ENCODE data around the gene PAGR1. TPM values are rescaled to one million over a fixed set of nuclear protein-coding genes. Genes with fewer than 3 reads are reported as not detected.
A peak's percentile ranks its signal among the peaks of the same experiment; 100 is the strongest.
"Not testable (repeated sequence)": the region's sequence is repeated elsewhere in the genome, so short reads cannot be mapped to it uniquely, and the experiment has no call there.

PAGR1 gene
- total RNA-seq, 2 experiments from 2014 or later, result 20.6 to 25.6 TPM

DNA sequence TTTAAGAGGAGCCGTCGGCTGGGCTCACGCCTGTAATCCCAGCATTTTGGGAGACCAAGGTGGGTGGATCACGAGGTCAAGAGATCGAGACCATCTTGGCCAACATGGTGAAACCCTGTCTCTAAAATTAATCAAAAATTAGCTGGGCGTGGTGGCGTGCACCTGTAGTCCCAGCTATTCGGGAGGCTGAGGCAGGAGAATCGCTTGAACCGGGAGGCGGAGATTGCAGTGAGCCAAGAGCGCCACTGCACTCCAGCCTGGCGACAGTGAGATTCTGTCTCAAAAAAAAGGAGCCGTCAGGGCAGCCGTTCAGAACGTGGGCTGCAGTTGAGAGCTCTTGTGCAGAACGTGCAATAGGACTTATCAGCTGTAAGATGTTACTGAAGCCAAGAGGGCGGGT, 22.8 kb upstream of the PAGR1 start:
- ChIA-PET CTCF (interaction anchor here (1.5 to 2.9 kb wide), 3 partner anchors 8 to 93 kb away, joined by 5 to 14 read pairs (median 7); no protein-coding TSS in a partner anchor), POLR2A (interaction anchor here (0.5 to 0.7 kb wide), 2 partner anchors 61 to 131 kb away, joined by 4 read pairs; no protein-coding TSS in a partner anchor)
- H3K9me3 Mint-ChIP-seq (ENCODE audit: low read depth); H3K4me3 Mint-ChIP-seq; intact Hi-C loops (cut with DNase I, micrococcal nuclease); H3K27ac Mint-ChIP-seq; H3K27me3 Mint-ChIP-seq; ATAC-seq; DNase-seq: not testable (repeated sequence)
- peaks cover 26% of the 10 kb centered on the region for H3K4me1 Mint-ChIP-seq
- peaks cover 57% of the 10 kb centered on the region for H3K36me3 Mint-ChIP-seq (ENCODE audit: low read depth)

DNA sequence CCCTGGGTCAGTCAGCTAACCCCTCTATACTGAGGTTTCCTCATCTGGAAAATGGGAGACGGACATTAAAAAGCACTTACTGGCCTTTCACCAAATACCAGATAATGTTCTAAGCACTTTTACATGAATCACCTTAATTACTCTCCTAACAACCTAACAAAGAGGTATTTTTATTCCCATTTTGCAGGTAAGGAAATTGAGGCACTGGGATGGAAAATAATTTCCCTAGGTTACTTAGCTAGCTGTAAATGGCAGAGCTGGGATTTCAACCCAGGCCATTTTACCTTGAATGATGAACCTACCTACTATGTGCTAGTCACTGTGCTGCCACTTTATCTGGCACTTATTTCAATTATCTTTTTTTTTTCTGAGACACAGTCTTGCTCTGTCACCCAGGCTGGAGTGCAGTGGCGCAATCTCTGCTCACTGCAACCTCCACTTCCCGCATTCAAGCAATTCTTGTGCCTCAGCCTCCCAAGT, 21.7 kb upstream of the PAGR1 start:
- Mint-ChIP-seq H3K9me3 (ENCODE audit: low read depth) (no peaks in the 10 kb centered on the region), H3K27me3 (no peaks in the 10 kb centered on the region), H3K4me3 (no peak overlapping the region), H3K36me3 (ENCODE audit: low read depth) (peaks cover 68% of the 10 kb centered on the region), H3K27ac (no peak overlapping the region), H3K4me1 (peaks cover 26% of the 10 kb centered on the region)
- ChIA-PET POLR2A (interaction anchor here (0.6 to 0.7 kb wide), 3 partner anchors 38 to 248 kb away, joined by 3 to 6 read pairs (median 5); no protein-coding TSS in a partner anchor), CTCF (interaction anchor here (0.7 to 2.9 kb wide), 4 partner anchors 9 to 345 kb away, joined by 3 to 14 read pairs (median 6); no protein-coding TSS in a partner anchor)
- no peak for ATAC-seq
- intact Hi-C loops (cut with DNase I, micrococcal nuclease), result no loop called here
- DNase-seq, result no peak

DNA sequence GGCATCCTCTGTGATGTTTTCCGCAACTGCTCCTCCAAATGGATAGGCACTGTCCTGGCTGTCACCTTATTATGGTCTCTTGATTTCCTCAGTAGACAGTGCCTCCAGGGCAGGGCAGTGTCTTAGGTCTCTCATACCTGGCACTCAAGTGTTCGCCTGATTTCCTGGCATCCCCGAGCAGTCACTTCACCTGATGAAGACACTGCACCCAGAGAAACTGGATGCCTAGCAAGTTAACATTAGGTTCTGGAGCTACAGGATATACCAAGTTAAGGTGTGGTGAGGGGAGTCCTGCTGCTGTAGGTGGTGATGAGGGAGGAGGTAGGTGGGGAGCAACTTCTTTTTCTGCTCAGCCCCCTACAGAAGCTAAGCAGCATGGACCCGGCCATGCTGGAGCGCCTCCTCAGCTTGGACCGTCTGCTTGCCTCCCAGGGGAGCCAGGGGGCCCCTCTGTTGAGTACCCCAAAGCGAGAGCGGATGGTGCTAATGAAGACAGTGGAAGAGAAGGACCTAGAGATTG, 13.5 kb upstream of the PAGR1 start:
- Mint-ChIP-seq H3K9me3 (ENCODE audit: low read depth) (no peaks in the 10 kb centered on the region), H3K27me3 (no peaks in the 10 kb centered on the region), H3K27ac (peak overlapping the region; percentile 12), H3K4me3 (no peak overlapping the region), H3K36me3 (ENCODE audit: low read depth) (peaks cover 52% of the 10 kb centered on the region), H3K4me1 (peaks cover 16% of the 10 kb centered on the region)
- ChIA-PET POLR2A (interaction anchor here (0.9 to 4.1 kb wide), 3 partner anchors 9 to 102 kb away, joined by 3 to 21 read pairs (median 4); partner anchors contain the start of gene KIF22), CTCF (interaction anchor here (0.6 to 3.5 kb wide), 4 partner anchors 12 to 861 kb away, joined by 3 to 23 read pairs (median 8); partner anchors contain the start of gene KIF22)
- DNase-seq (no peak), ATAC-seq (no peak)
- intact Hi-C loops (cut with DNase I, micrococcal nuclease), result no loop called here

DNA sequence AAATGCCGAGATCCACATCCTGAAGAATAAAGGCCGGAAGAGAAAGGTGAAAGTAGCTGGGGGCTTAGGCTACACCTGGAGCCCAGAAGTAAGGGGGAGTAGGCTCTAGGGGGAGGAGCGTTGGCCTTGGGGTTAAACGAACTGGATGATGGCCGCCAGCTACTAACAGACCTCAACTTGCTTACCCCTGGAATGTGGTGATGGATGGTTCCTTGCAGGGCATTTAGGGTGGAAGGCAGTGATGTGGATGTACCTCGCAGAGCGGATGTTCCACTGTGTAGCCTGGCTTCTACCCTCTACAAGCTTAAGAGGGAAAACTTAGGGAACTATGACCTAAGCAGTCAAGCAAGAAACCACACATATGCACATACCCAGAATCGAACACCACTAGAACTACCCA, 11.9 kb upstream of the PAGR1 start:
- peaks cover 53% of the 10 kb centered on the region for H3K36me3 Mint-ChIP-seq (ENCODE audit: low read depth)
- intact Hi-C loops (cut with DNase I, micrococcal nuclease), result no loop called here
- DNase-seq (no peak), ATAC-seq (no peak)
- ChIA-PET POLR2A (interaction anchor here (0.6 to 4.1 kb wide), 6 partner anchors 8 to 379 kb away, joined by 3 to 21 read pairs (median 4); partner anchors contain the start of genes CORO1A, KIF22 and PAGR1), CTCF (interaction anchor here (0.8 to 3.5 kb wide), 7 partner anchors 12 to 158 kb away, joined by 3 to 23 read pairs (median 8); partner anchors contain the start of genes KIF22, PAGR1 and TMEM219)
- H3K4me1 Mint-ChIP-seq, result peaks cover 26% of the 10 kb centered on the region
- H3K27me3 Mint-ChIP-seq, result no peaks in the 10 kb centered on the region
- peak overlapping the region; percentile 99 for H3K4me3 Mint-ChIP-seq
- peak overlapping the region; percentile 100 for H3K27ac Mint-ChIP-seq
- no peaks in the 10 kb centered on the region for H3K9me3 Mint-ChIP-seq (ENCODE audit: low read depth)

DNA sequence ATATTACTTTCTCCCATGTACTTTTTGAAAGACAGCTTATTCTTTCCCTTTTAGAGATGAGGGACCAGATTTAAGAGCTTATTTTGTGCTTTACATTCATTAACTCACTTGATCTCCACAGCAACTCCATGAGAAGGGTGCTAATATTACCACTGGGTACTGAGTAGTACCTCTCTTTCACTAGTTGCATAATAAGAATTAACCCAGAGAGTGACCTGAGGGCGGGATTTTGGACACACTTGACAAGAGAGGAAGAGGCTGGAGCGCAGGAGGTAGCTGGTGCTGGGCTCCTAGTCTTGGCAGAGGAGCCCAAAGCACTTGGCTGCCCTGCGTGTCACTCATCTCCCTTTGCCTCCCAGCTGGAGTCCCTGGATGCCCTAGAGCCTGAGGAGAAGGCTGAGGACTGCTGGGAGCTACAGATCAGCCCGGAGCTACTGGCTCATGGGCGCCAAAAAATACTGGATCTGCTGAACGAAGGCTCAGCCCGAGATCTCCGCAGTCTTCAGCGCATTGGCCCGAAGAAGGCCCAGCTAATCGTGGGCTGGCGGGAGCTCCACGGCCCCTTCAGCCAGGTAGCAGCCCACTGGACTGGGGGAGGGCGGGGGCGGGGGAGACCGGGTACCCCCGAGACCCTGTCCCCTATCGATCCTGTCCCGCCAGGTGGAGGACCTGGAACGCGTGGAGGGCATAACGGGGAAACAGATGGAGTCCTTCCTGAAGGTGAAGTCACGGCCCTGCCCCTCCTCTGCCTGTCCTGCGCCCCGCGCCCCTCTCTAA, 11.3 kb upstream of the PAGR1 start:
- Mint-ChIP-seq H3K4me1 (peaks cover 28% of the 10 kb centered on the region), H3K27me3 (no peaks in the 10 kb centered on the region), H3K36me3 (ENCODE audit: low read depth) (peaks cover 52% of the 10 kb centered on the region), H3K4me3 (peak overlapping the region; percentile 99), H3K9me3 (ENCODE audit: low read depth) (no peaks in the 10 kb centered on the region), H3K27ac (peak overlapping the region; percentile 100)
- ATAC-seq, result no peak
- intact Hi-C loops (cut with DNase I, micrococcal nuclease), result loop anchor here (1.0 to 5.0 kb wide), 15 partner anchors 12 to 1592 kb away; partner anchors contain the start of genes CDIPT (in 2 of the 2), KIF22 (in 2 of the 2), ALDOA (in 1 of the 2) and FBXL19 (in 1 of the 2)
- ChIA-PET CTCF (interaction anchor here (0.8 to 3.5 kb wide), 7 partner anchors 12 to 157 kb away, joined by 3 to 23 read pairs (median 8); partner anchors contain the start of genes KIF22, PAGR1 and TMEM219), POLR2A (interaction anchor here (0.6 to 4.1 kb wide), 7 partner anchors 9 to 378 kb away, joined by 3 to 21 read pairs (median 4); partner anchors contain the start of genes CORO1A, KIF22 and PAGR1)
- no peak for DNase-seq

DNA sequence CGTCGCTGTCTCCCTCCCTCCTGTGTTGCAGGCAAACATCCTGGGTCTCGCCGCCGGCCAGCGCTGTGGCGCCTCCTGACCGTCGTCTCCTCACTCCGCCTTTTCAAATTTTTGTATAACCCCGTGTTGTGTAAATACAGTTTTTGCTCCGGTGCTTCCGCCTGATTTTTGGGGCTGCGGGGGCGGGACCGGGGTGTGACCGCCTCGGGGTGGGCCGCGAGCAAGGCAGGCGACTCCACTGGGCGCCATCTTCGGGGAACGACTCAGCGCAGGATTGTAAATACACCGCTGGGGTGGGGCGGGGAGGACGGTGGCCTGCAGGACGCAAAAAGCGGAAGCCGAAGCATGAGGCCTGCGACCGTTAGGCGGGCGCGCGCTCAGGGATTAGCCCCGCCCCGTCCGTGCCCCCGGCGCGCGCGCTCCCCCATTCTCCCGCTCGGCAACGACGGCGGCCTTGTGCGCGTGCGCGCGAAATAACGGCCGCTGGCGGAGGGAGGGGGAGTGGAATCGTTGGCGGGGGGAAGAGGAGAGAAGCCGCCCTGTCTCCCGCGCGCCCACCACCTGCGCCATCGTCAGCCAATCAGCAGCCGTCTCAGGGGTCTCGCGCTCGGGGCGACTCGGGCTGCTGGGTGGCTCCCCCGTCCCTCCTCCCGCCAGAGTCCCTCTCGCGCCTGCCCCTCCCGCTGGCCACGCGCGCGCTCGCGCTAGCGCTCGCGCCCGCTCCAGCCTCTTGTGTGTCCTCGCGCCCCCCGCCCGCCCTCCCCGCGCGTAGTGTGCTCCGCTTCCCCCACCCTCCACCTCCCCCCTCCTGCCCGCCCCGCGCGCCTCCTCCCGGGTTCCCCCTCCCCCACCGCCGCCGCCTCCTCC, 10.5 kb upstream of the PAGR1 start:
- Mint-ChIP-seq H3K27ac (peak overlapping the region; percentile 100), H3K27me3 (no peaks in the 10 kb centered on the region), H3K9me3 (ENCODE audit: low read depth) (no peaks in the 10 kb centered on the region), H3K4me1 (peaks cover 36% of the 10 kb centered on the region), H3K36me3 (ENCODE audit: low read depth) (peaks cover 60% of the 10 kb centered on the region), H3K4me3 (peak overlapping the region; percentile 99)
- ChIA-PET POLR2A (interaction anchor here (0.5 to 4.1 kb wide), 4 partner anchors 15 to 73 kb away, joined by 3 to 21 read pairs (median 4); partner anchors contain the start of gene KIF22), CTCF (interaction anchor here (1.6 to 3.5 kb wide), 5 partner anchors 11 to 104 kb away, joined by 8 to 39 read pairs (median 13); partner anchors contain the start of genes KIF22 and PAGR1)
- DNase-seq (peak; percentile 99), ATAC-seq (peak; percentile 64)
- intact Hi-C loops (cut with DNase I, micrococcal nuclease), result loop anchor here (1.0 to 5.0 kb wide), 16 partner anchors 11 to 1593 kb away; partner anchors contain the start of genes CDIPT (in 2 of the 2), KIF22 (in 2 of the 2), ALDOA (in 1 of the 2) and FBRS (in 1 of the 2)

DNA sequence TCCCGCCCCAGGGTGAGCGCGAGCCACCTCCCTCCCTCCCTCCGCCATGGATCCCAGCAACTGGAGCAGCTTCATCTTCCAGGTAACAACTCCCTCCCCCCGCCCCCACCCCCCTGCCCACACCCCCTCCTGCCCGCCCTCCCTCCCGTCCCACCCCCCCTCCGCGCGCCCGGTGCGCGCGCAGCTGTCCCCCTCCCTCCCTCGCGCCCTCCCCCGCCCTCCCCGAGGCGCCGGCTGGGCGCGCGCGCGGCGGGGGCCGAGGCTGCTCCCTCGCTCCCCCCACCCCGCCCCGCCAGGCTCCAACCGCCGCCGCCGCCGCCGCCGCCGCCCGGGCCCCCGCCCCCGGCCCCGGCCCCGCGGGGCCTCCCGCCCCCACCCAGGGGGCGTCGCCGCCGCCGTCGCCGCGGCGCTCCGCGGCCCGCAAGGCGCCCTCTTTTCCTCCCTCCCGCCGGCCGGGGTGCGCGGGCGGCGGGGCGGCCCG, 9.8 kb upstream of the PAGR1 start, which contains the start of gene MAZ:
Gene MAZ, plus strand, starts transcription at position 431 of the 481 bp plus-strand sequence. CDS start 173 bp downstream, outside the sequence.
- intact Hi-C loops (cut with DNase I, micrococcal nuclease), result loop anchor here in 1 of 2 experiments (2.0 to 5.0 kb wide), 5 partner anchors 853 to 1594 kb away; partner anchors contain the start of genes FBRS, FBXL19, SBK1 and TUFM
- H3K27ac Mint-ChIP-seq, result peak within 1 kb of the TSS; percentile 100
- H3K4me1 Mint-ChIP-seq, result peaks cover 43% of the 10 kb centered on the region
- peaks cover 61% of the 10 kb centered on the region for H3K36me3 Mint-ChIP-seq (ENCODE audit: low read depth)
- DNase-seq (no peak), ATAC-seq (no peak)
- CTCF ChIA-PET, result interaction anchor here (2.9 to 3.5 kb wide), 2 partner anchors 11 to 42 kb away, joined by 39 to 50 read pairs; partner anchors contain the start of gene PAGR1
- H3K27me3 Mint-ChIP-seq, result no peaks in the 10 kb centered on the region
- H3K9me3 Mint-ChIP-seq (ENCODE audit: low read depth), result no peaks in the 10 kb centered on the region
- POLR2A ChIA-PET, result interaction anchor here (0.5 to 3.0 kb wide), 3 partner anchors 10 to 21 kb away, joined by 4 to 36 read pairs (median 4); partner anchors contain the start of gene PAGR1
- peak within 1 kb of the TSS; percentile 99 for H3K4me3 Mint-ChIP-seq

DNA sequence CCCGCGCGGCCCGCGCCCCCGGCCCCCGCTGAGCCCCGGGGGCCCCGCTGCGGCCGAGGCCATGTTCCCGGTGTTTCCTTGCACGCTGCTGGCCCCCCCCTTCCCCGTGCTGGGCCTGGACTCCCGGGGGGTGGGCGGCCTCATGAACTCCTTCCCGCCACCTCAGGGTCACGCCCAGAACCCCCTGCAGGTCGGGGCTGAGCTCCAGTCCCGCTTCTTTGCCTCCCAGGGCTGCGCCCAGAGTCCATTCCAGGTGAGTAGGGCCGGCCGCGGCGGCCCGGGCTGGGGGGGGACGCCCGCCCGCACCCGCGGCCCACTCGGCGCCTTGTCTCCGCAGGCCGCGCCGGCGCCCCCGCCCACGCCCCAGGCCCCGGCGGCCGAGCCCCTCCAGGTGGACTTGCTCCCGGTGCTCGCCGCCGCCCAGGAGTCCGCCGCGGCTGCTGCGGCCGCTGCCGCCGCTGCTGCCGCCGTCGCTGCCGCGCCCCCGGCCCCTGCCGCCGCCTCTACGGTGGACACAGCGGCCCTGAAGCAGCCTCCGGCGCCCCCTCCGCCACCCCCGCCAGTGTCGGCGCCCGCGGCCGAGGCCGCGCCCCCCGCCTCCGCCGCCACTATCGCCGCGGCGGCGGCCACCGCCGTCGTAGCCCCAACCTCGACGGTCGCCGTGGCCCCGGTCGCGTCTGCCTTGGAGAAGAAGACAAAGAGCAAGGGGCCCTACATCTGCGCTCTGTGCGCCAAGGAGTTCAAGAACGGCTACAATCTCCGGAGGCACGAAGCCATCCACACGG, 9.1 kb upstream of the PAGR1 start:
- Mint-ChIP-seq H3K4me1 (peaks cover 48% of the 10 kb centered on the region), H3K27me3 (no peaks in the 10 kb centered on the region), H3K4me3 (peak overlapping the region; percentile 90), H3K9me3 (ENCODE audit: low read depth) (no peaks in the 10 kb centered on the region), H3K36me3 (ENCODE audit: low read depth) (peaks cover 55% of the 10 kb centered on the region), H3K27ac (peak overlapping the region; percentile 87)
- intact Hi-C loops (cut with DNase I, micrococcal nuclease), result loop anchor here (1.0 to 5.0 kb wide), 9 partner anchors 9 to 1595 kb away; partner anchors contain the start of genes FBRS (in 1 of the 2), FBXL19 (in 1 of the 2), PAGR1 (in 1 of the 2) and SBK1 (in 1 of the 2)
- DNase-seq, result peak; percentile 82
- no peak for ATAC-seq
- CTCF ChIA-PET, result interaction anchor here (1.0 to 3.5 kb wide), 7 partner anchors 10 to 166 kb away, joined by 3 to 50 read pairs (median 7); partner anchors contain the start of genes CDIPT, KIF22, PAGR1 and TAOK2
- POLR2A ChIA-PET, result interaction anchor here (0.8 to 3.0 kb wide), 10 partner anchors 10 to 844 kb away, joined by 3 to 36 read pairs (median 5); partner anchors contain the start of genes ALDOA, MVP, PAGR1 and PRR14

All from activated CD4-positive, alpha-beta T cell treated with anti-CD3 and anti-CD28 coated beads for 36 hours (primary cell).